Fibroblast of mammary gland (primary cell): Measurements from ENCODE around the gene FLACC1.
"Not testable (repeated sequence)": the region's sequence is repeated elsewhere in the genome, so short reads cannot be mapped to it uniquely, and the experiment has no call there.

Experiments
- DNase-seq: peaks from one replicate; pipeline ENCODE4 v3.0.0-alpha.2; 2010; ENCODE audit warnings: low read depth
- H3K4me3 ChIP-seq: 2 replicates; pipeline ENCODE4 v1.5.1; 2011; ENCODE audit warnings: low read depth, mild to moderate bottlenecking, low read length, moderate library complexity; ENCODE audit not compliant: control insufficient read depth
- CTCF ChIP-seq: conservative IDR thresholded peaks from 2 replicates; pipeline ENCODE4 v1.5.1; 2011; ENCODE audit warnings: low read depth, low read length, inconsistent platforms; ENCODE audit not compliant: control insufficient read depth, insufficient read depth

Gene FLACC1

GRCh38 chr2:201248288-201248844 is 108.8 kb downstream of the FLACC1 start:
- no peak for TF ChIP-seq CTCF
- H3K4me3 ChIP-seq: no peak overlapping the region
- DNase-seq: no peak

- H3K4me3 ChIP-seq: no peak overlapping the region
- no peak for TF ChIP-seq CTCF
- DNase-seq: no peak
Measured at GRCh38 chr2:201246280-201246679, 110.9 kb downstream of the FLACC1 start.

GRCh38 chr2:201244829-201245228 is 112.3 kb downstream of the FLACC1 start:
- H3K4me3 ChIP-seq: no peak overlapping the region
- DNase-seq: no peak
- TF ChIP-seq CTCF: no peak

- no peak overlapping the region for H3K4me3 ChIP-seq
- no peak for TF ChIP-seq CTCF
- no peak for DNase-seq
Measured at GRCh38 chr2:201242571-201243277, 114.4 kb downstream of the FLACC1 start.

GRCh38 chr2:201239167-201239935 is 117.8 kb downstream of the FLACC1 start:
- DNase-seq: peak; percentile 51
- not testable (repeated sequence) for H3K4me3 ChIP-seq
